Measurements from ENCODE around the gene LHFPL3. TPM values are rescaled to one million over a fixed set of nuclear protein-coding genes. Genes with fewer than 3 reads are reported as not detected.

The LHFPL3 gene
- total and polyA plus RNA-seq, 9 of the 15 experiments (the other 6 are each of a cell fraction or from before 2014, with no cell fraction given): 0.21 to 0.52 TPM; not detected in 7

GRCh38 chr7:104814126-104814525, 485.7 kb downstream of the LHFPL3 start (continued):
- no peak for TF ChIP-seq HDAC2 (IDR thresholded peaks at IDR 0.05)
- no peak for TF ChIP-seq RHOXF2B (CRISPR knock-in tag; conservative IDR thresholded peaks at IDR 0.05)
- no peak for TF ChIP-seq CTCF (IDR thresholded peaks at IDR 0.05 in 2 of 3, conservative IDR thresholded peaks at IDR 0.05 in 1 of 3; ENCODE audit: insufficient read depth in 2 of 3, low read depth in 1 of 3, low read length in 3 of 3)
- TF ChIP-seq NBN (IDR thresholded peaks at IDR 0.05; ENCODE audit: low read depth): no peak
- TF ChIP-seq ZNF778 (CRISPR knock-in tag; IDR thresholded peaks at IDR 0.05): no peak
- TF ChIP-seq FOXK1 (CRISPR knock-in tag; IDR thresholded peaks at IDR 0.05; ENCODE audit: borderline replicate concordance): no peak

GRCh38 chr7:104814671-104815400, 486.4 kb downstream of the LHFPL3 start:
- under 1% methylated on average over 17 of the region's 17 CpGs for WGBS (ENCODE audit: insufficient coverage, low coverage, missing lambda C conversion rate)
- no peaks in the 10 kb centered on the region for H3K36me3 ChIP-seq (ENCODE audit: control insufficient read depth, insufficient read depth, low read length)
- POLR2A ChIA-PET: interaction anchor here (0.6 to 1.2 kb wide), 2 partner anchors 16 to 626 kb away, joined by 3 read pairs; no protein-coding TSS in a partner anchor
- no TSS peak for BruUV-seq (replicated peaks)
- ATAC-seq: no peak
- no peaks in the 10 kb centered on the region for H3K9me1 ChIP-seq (ENCODE audit: control insufficient read depth, insufficient read depth, low read length)
- H3K9ac ChIP-seq (ENCODE audit: insufficient read depth in 1 of 2, low read depth in 2 of 2, low read length in 2 of 2): no peak overlapping the region
- no peak overlapping the region for H3K27ac ChIP-seq (ENCODE audit: extremely low read depth, low read depth, low read length)
- no peak for TF ChIP-seq TGIF2 (CRISPR knock-in tag; IDR thresholded peaks at IDR 0.05)
- no peak for TF ChIP-seq RBM22 (IDR thresholded peaks at IDR 0.05; ENCODE audit: low read depth, low read length, poor library complexity, severe bottlenecking)
- TF ChIP-seq NR1H2 (CRISPR knock-in tag; IDR thresholded peaks at IDR 0.05): no peak
- TF ChIP-seq, protein P1, sequence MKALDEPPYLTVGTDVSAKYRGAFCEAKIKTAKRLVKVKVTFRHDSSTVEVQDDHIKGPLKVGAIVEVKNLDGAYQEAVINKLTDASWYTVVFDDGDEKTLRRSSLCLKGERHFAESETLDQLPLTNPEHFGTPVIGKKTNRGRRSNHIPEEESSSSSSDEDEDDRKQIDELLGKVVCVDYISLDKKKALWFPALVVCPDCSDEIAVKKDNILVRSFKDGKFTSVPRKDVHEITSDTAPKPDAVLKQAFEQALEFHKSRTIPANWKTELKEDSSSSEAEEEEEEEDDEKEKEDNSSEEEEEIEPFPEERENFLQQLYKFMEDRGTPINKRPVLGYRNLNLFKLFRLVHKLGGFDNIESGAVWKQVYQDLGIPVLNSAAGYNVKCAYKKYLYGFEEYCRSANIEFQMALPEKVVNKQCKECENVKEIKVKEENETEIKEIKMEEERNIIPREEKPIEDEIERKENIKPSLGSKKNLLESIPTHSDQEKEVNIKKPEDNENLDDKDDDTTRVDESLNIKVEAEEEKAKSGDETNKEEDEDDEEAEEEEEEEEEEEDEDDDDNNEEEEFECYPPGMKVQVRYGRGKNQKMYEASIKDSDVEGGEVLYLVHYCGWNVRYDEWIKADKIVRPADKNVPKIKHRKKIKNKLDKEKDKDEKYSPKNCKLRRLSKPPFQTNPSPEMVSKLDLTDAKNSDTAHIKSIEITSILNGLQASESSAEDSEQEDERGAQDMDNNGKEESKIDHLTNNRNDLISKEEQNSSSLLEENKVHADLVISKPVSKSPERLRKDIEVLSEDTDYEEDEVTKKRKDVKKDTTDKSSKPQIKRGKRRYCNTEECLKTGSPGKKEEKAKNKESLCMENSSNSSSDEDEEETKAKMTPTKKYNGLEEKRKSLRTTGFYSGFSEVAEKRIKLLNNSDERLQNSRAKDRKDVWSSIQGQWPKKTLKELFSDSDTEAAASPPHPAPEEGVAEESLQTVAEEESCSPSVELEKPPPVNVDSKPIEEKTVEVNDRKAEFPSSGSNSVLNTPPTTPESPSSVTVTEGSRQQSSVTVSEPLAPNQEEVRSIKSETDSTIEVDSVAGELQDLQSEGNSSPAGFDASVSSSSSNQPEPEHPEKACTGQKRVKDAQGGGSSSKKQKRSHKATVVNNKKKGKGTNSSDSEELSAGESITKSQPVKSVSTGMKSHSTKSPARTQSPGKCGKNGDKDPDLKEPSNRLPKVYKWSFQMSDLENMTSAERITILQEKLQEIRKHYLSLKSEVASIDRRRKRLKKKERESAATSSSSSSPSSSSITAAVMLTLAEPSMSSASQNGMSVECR (CRISPR knock-in tag; IDR thresholded peaks at IDR 0.05): no peak
- TF ChIP-seq ZNF165 (CRISPR knock-in tag; IDR thresholded peaks at IDR 0.05; ENCODE audit: borderline replicate concordance): no peak
- no peak for TF ChIP-seq ERF (CRISPR knock-in tag; IDR thresholded peaks at IDR 0.05)
- no peaks in the 10 kb centered on the region for H3K9me3 ChIP-seq (replicated peaks; ENCODE audit: control insufficient read depth, insufficient read depth, low read depth, low read length)
- FAIRE-seq: no peak
- H3K4me1 ChIP-seq (replicated peaks in 1 of 2; ENCODE audit: control insufficient read depth in 2 of 2, insufficient read depth in 2 of 2, low read length in 2 of 2): no peaks in the 10 kb centered on the region
- in situ Hi-C loops (cut with MboI): no loop called here
- H3K4me3 ChIP-seq: no peak overlapping the region
- no peaks in the 10 kb centered on the region for H4K20me1 ChIP-seq (replicated peaks; ENCODE audit: control insufficient read depth, insufficient read depth, low read length)
- H2AFZ ChIP-seq (ENCODE audit: low read depth, low read length): no peak overlapping the region
- CTCF ChIA-PET (ENCODE audit: low intra/inter-chr PET ratio): no interaction called here
- no peak for DNase-seq (ENCODE audit: extremely low read depth in 1 of 4, low spot score in 3 of 4)
- peaks cover 10 to 21% of the 10 kb centered on the region in 2 experiments; a peak in 3 of 5 replicates for H3K27me3 ChIP-seq (ENCODE audit: control insufficient read depth in 2 of 2, insufficient read depth in 2 of 2, low read length in 2 of 2)
- H3K79me2 ChIP-seq (ENCODE audit: control insufficient read depth, insufficient read depth, low read length): no peaks in the 10 kb centered on the region
- no peak overlapping the region for H3K4me2 ChIP-seq (ENCODE audit: insufficient read depth, low read length)
- intact Hi-C loops (cut with micrococcal nuclease): no loop called here

All from K562 (cell line).